ENCODE results near the gene SCUBE1. TPM values are rescaled to one million over a fixed set of nuclear protein-coding genes. Genes with fewer than 3 reads are reported as not detected.
"Not testable (repeated sequence)": the region's sequence is repeated elsewhere in the genome, so short reads cannot be mapped to it uniquely, and the experiment has no call there.

SCUBE1 gene
- total RNA-seq, 1 donor from 2014 or later: 0.91 TPM

DNA sequence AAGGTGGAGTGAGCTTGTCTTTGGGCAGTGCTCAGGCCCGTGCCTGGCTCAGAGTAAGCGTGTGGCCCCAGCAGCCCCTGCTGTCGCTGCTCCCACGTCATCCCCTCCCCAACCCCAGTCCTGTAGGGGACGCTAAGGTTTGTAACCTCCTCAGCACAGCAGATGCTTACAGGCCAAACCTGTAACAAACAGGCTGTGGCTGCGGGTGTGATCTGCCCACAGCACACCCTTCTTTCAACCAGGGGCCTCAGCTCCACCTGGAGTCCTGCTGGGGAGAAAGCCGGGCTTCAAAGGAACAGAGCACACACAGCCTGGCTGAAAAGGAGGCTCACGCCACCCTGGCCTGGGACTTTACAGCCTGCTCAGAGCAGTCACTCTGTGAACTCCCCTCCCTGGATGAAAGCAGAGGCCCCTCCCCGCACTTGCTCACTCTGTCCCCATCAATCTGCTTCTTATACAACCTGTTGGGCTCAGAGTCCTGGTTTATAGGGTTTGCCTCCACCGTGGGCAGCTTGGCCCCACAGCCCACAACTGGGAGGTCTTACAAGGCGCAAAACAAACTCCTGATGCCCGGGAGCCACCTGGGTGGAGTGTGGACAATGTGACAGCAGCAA, 54.3 kb downstream of the SCUBE1 start:
- Mint-ChIP-seq H3K36me3 (ENCODE audit: unreplicated experiment) (no peaks in the 10 kb centered on the region), H3K4me1 (ENCODE audit: unreplicated experiment) (peaks cover 25% of the 10 kb centered on the region), H3K27ac (ENCODE audit: unreplicated experiment) (peak overlapping the region; percentile 27), H3K27me3 (ENCODE audit: unreplicated experiment) (peaks cover 21% of the 10 kb centered on the region), H3K4me3 (ENCODE audit: unreplicated experiment) (no peak overlapping the region), H3K9me3 (ENCODE audit: unreplicated experiment) (no peaks in the 10 kb centered on the region)
- TF ChIP-seq, protein P1, sequence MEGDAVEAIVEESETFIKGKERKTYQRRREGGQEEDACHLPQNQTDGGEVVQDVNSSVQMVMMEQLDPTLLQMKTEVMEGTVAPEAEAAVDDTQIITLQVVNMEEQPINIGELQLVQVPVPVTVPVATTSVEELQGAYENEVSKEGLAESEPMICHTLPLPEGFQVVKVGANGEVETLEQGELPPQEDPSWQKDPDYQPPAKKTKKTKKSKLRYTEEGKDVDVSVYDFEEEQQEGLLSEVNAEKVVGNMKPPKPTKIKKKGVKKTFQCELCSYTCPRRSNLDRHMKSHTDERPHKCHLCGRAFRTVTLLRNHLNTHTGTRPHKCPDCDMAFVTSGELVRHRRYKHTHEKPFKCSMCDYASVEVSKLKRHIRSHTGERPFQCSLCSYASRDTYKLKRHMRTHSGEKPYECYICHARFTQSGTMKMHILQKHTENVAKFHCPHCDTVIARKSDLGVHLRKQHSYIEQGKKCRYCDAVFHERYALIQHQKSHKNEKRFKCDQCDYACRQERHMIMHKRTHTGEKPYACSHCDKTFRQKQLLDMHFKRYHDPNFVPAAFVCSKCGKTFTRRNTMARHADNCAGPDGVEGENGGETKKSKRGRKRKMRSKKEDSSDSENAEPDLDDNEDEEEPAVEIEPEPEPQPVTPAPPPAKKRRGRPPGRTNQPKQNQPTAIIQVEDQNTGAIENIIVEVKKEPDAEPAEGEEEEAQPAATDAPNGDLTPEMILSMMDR (IDR thresholded peaks at IDR 0.05): no peak
- DNase-seq (ENCODE audit: extremely low spot score, unreplicated experiment): no peak

DNA sequence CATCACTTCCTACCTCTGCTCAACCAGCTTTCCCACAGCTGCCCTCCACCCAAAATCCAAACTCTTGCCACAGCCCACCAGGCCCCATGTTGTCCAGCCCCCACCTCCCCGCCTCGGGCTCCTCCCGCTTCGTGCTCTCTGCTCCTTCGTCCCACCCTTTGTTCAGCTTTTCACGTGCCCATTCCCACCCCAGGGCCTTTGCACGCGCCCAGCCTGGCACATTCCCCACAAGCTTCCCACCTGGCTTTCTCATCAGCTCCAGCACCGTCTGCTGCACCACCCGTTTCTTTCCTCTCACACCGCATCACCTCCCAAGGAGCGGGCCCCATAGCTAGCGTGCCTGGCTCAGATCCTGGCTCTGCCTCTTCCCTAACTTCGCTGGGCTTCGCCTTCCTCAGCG, 54.8 kb downstream of the SCUBE1 start:
- peaks cover 24% of the 10 kb centered on the region for H3K27me3 Mint-ChIP-seq (ENCODE audit: unreplicated experiment)
- H3K4me3 Mint-ChIP-seq (ENCODE audit: unreplicated experiment): no peak overlapping the region
- H3K9me3 Mint-ChIP-seq (ENCODE audit: unreplicated experiment): no peaks in the 10 kb centered on the region
- no peaks in the 10 kb centered on the region for H3K36me3 Mint-ChIP-seq (ENCODE audit: unreplicated experiment)
- peaks cover 25% of the 10 kb centered on the region for H3K4me1 Mint-ChIP-seq (ENCODE audit: unreplicated experiment)
- no peak for DNase-seq (ENCODE audit: extremely low spot score, unreplicated experiment)
- TF ChIP-seq, protein P1 (IDR thresholded peaks at IDR 0.05): no peak
- H3K27ac Mint-ChIP-seq (ENCODE audit: unreplicated experiment): no peak overlapping the region

DNA sequence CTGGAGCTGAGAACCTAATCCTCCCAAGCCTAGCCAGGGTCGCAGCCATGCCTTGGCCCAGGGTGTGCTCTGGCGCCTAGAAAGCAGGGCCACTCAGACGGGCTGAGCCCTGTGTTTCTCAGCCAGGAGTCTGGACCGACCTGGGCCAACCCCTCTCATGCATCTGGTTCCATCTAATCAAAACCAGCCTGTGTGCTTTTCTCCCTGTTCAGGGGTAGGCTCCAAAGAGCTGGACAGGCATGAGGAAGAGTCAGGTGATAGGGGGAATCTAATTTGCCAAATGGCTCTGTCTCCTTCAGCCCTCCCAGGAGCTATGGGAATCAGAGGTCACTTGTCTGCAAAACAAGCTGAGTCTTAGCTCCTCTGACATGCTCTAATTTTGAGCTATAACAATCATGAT, 55.7 kb downstream of the SCUBE1 start:
- H3K36me3 Mint-ChIP-seq (ENCODE audit: unreplicated experiment): no peaks in the 10 kb centered on the region
- H3K27ac Mint-ChIP-seq (ENCODE audit: unreplicated experiment): no peak overlapping the region
- peaks cover 26% of the 10 kb centered on the region for H3K27me3 Mint-ChIP-seq (ENCODE audit: unreplicated experiment)
- peaks cover 25% of the 10 kb centered on the region for H3K4me1 Mint-ChIP-seq (ENCODE audit: unreplicated experiment)
- no peak for DNase-seq (ENCODE audit: extremely low spot score, unreplicated experiment)
- H3K9me3 Mint-ChIP-seq (ENCODE audit: unreplicated experiment): no peaks in the 10 kb centered on the region
- H3K4me3 Mint-ChIP-seq (ENCODE audit: unreplicated experiment): no peak overlapping the region
- TF ChIP-seq, protein P1 (IDR thresholded peaks at IDR 0.05): no peak

DNA sequence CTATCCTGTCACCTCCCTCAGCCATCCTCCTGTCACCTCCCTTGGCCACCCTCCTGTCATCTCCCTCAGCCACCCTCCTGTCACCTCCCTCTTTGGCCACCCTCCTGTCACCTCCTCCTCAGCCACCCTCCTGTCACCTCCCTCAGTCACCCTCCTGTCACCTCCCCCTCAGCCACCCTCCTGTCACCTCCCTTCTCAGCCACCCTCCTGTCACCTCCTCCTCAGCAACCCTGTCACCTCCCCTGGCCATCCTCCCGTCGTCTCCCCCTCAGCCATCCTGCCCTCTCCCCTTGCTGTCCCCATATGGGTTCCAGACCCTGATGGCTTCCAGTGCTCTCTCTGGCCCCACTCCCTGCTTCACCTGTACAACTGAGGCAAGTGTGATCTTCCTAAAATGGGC, 61.8 kb downstream of the SCUBE1 start:
- TF ChIP-seq, protein P1 (IDR thresholded peaks at IDR 0.05): no peak
- no peak overlapping the region for H3K27ac Mint-ChIP-seq (ENCODE audit: unreplicated experiment)

DNA sequence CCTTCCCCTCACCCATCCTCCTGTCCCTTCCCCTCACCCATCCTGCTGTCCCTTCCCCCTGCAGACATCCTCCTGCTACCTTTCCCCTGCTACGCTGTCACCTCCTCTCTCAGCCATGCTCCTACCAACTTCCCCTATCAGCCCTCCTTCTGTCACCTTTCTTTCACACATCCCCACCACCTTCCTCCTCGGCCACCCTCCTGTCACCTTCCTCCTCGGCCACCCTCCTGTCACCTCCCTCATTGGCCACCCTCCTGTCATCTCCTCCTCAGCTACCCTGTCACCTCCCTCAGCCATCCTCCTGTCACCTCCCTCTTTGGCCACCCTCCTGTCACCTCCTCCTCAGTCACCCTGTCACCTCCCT, 62.7 kb downstream of the SCUBE1 start:
- H3K9me3 Mint-ChIP-seq (ENCODE audit: unreplicated experiment); H3K36me3 Mint-ChIP-seq (ENCODE audit: unreplicated experiment); DNase-seq (ENCODE audit: extremely low spot score, unreplicated experiment); H3K27ac Mint-ChIP-seq (ENCODE audit: unreplicated experiment); H3K4me3 Mint-ChIP-seq (ENCODE audit: unreplicated experiment); H3K4me1 Mint-ChIP-seq (ENCODE audit: unreplicated experiment): not testable (repeated sequence)
- peaks cover 27% of the 10 kb centered on the region for H3K27me3 Mint-ChIP-seq (ENCODE audit: unreplicated experiment)

More for the DNA sequence above, 61.8 kb downstream of the SCUBE1 start:
- Mint-ChIP-seq H3K4me3 (ENCODE audit: unreplicated experiment) (no peak overlapping the region), H3K27me3 (ENCODE audit: unreplicated experiment) (peaks cover 28% of the 10 kb centered on the region), H3K4me1 (ENCODE audit: unreplicated experiment) (no peaks in the 10 kb centered on the region), H3K36me3 (ENCODE audit: unreplicated experiment) (no peaks in the 10 kb centered on the region), H3K9me3 (ENCODE audit: unreplicated experiment) (no peaks in the 10 kb centered on the region)
- no peak for DNase-seq (ENCODE audit: extremely low spot score, unreplicated experiment)
